Endothelial cell (in vitro differentiated cells): ENCODE results near the gene NOA1. TPM values are rescaled to one million over a fixed set of nuclear protein-coding genes. Genes with fewer than 3 reads are reported as not detected.

ENCODE experiments used
- DNase-seq: peaks from one replicate; pipeline ENCODE4 v3.0.0; 2021; ENCODE audit warnings: low spot score
- H3K27ac Mint-ChIP-seq: one replicate; pipeline ENCODE4 v1.8.0; 2021; ENCODE audit warnings: mixed read lengths, inconsistent platforms; ENCODE audit not compliant: unreplicated experiment
- H3K27me3 Mint-ChIP-seq: one replicate; pipeline ENCODE4 v1.8.0; 2021; ENCODE audit warnings: mild to moderate bottlenecking, moderate library complexity, mixed read lengths, inconsistent platforms; ENCODE audit not compliant: unreplicated experiment
- H3K36me3 Mint-ChIP-seq: one replicate; pipeline ENCODE4 v1.8.0; 2021; ENCODE audit warnings: mild to moderate bottlenecking, low read depth, mixed read lengths, inconsistent platforms; ENCODE audit not compliant: unreplicated experiment
- H3K4me1 Mint-ChIP-seq: one replicate; pipeline ENCODE4 v1.8.0; 2021; ENCODE audit warnings: mild to moderate bottlenecking, mixed read lengths, inconsistent platforms; ENCODE audit not compliant: unreplicated experiment
- H3K4me3 Mint-ChIP-seq: one replicate; pipeline ENCODE4 v1.8.0; 2021; ENCODE audit warnings: mild to moderate bottlenecking, mixed read lengths, inconsistent platforms; ENCODE audit not compliant: unreplicated experiment
- H3K9me3 Mint-ChIP-seq: one replicate; pipeline ENCODE4 v1.8.0; 2021; ENCODE audit warnings: mixed read lengths, inconsistent platforms; ENCODE audit not compliant: unreplicated experiment
- total RNA-seq: library from RNA; stranded (reverse); fragmentation: NEBNext Ultra II Directional; extraction: Animal tissue kit (Norgen Biotek cat#: 25700); gene quantifications from one replicate; pipeline ENCODE4 v1.2.1, GENCODE V29; 2021; ENCODE audit not compliant: unreplicated experiment
- TF ChIP-seq, protein P1 (sequence below): fragments of 200-600 bp; sonication (generic); IDR thresholded peaks from one replicate; pipeline ENCODE4 v1.5.0; 2021; ENCODE audit warnings: antibody characterized with exemption; ENCODE audit not compliant: unreplicated experiment

The NOA1 gene
- total RNA-seq, 1 donor from 2014 or later = 20.3 TPM

DNA sequence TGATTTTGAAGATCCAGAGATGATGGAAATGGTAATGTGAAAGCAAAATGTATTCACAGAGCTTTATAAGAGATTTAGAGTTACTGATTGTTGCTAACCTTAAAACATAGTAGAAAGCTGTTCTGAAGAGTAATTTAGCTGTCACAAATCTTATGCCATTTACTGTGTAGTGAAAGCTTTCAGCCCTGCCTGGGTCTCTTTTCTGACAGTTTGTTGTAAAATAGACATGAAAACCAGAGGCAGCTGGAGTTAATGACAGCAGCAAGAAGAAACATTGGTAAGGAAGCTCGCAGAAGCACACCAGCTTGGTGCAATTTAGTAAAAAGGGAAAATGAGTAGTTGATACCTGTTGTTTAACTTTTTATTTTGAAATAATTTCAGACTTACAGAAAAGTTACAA is 22.3 kb upstream of the NOA1 start:
- Mint-ChIP-seq H3K27me3 (no peaks in the 10 kb centered on the region), H3K4me3 (no peak overlapping the region), H3K36me3 (peaks cover 33% of the 10 kb centered on the region), H3K27ac (no peak overlapping the region), H3K4me1 (no peaks in the 10 kb centered on the region), H3K9me3 (no peaks in the 10 kb centered on the region)
- DNase-seq = no peak
- TF ChIP-seq, protein P1, sequence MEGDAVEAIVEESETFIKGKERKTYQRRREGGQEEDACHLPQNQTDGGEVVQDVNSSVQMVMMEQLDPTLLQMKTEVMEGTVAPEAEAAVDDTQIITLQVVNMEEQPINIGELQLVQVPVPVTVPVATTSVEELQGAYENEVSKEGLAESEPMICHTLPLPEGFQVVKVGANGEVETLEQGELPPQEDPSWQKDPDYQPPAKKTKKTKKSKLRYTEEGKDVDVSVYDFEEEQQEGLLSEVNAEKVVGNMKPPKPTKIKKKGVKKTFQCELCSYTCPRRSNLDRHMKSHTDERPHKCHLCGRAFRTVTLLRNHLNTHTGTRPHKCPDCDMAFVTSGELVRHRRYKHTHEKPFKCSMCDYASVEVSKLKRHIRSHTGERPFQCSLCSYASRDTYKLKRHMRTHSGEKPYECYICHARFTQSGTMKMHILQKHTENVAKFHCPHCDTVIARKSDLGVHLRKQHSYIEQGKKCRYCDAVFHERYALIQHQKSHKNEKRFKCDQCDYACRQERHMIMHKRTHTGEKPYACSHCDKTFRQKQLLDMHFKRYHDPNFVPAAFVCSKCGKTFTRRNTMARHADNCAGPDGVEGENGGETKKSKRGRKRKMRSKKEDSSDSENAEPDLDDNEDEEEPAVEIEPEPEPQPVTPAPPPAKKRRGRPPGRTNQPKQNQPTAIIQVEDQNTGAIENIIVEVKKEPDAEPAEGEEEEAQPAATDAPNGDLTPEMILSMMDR = no peak

DNA sequence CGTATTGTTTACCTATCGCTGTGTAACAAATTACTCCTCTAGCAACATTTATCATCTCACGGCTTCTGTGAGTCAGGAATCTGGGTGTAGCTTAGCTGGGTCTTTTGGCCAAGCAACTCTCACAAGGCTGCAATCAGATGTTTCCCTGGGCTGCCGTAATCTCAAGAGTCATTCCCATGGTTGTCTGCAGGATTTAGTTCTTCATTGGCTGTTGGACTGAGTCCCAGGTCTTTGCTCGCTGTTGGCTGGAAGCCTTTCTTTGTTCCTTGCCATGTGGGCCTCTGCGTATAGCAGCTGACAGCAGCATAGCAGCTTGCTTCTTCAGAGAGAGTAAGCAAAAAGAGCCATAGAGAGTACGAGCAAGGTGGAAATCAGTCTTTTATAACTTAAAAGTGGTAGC is 18.1 kb upstream of the NOA1 start:
- TF ChIP-seq, protein P1 = no peak
- H3K9me3 Mint-ChIP-seq = no peaks in the 10 kb centered on the region
- H3K27me3 Mint-ChIP-seq = no peaks in the 10 kb centered on the region
- no peak for DNase-seq
- no peaks in the 10 kb centered on the region for H3K4me1 Mint-ChIP-seq
- no peak overlapping the region for H3K27ac Mint-ChIP-seq
- peaks cover 42% of the 10 kb centered on the region for H3K36me3 Mint-ChIP-seq
- peak overlapping the region; percentile 51 for H3K4me3 Mint-ChIP-seq

DNA sequence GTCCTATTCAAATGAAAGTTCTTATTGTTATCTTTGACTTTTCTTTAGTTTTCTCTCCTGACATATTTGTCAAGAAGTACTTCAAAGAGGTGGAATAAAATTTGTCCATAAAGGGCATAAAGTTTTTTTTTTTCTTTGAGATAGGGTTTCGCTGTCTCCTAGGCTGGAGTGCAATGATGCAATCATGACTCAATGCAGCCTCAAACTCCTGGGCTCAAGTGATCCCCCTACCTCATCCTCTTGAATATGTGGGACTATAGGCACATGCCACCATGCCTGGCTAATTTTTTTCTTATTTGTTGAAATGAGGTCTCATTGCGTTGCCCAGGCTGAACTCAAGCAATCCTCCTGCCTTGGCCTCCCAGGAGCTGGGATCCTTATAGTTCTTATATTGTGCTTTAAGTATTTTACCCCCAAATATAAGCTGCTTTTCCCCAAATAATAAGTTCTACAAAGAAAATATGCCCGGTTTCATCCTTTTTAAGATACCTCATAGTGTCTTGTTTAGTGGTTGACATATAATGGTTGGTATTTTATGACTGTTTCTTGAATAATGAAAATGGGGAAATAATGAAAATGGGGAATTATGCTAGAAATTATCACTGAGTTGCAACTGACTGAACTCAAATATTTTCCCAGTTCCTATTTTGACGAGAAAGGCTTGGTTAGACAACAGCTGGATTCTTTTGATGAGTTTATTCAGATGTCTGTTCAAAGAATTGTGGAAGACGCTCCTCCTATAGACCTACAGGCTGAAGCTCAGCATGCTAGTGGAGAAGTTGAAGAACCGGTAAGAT is 12.9 kb upstream of the NOA1 start:
- peaks cover 18% of the 10 kb centered on the region for H3K36me3 Mint-ChIP-seq

DNA sequence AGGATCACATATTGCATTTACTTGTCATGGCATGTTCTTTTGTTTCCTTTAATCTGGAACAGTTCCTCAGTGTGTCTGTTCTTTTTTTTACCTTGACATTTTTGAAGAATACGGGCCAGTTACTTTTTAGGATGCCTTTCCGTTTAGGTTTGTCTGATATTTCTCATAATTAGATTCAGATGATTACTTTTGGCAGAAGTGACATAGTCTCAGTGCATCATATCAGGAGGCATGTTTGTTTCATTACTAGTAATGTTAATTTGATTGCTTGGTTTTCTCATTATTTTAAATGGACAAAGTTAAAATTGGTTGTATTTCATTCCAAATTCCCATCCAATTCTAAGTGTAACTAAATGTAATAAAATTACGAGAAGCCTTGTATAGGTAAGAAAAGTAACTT is 9.5 kb upstream of the NOA1 start:
- Mint-ChIP-seq H3K36me3 (peaks cover 13% of the 10 kb centered on the region), H3K27ac (no peak overlapping the region), H3K27me3 (peaks cover 2% of the 10 kb centered on the region), H3K9me3 (no peaks in the 10 kb centered on the region), H3K4me1 (peaks cover 7% of the 10 kb centered on the region), H3K4me3 (no peak overlapping the region)
- DNase-seq = no peak
- TF ChIP-seq, protein P1 = no peak

More for the DNA sequence above, 12.9 kb upstream of the NOA1 start:
- Mint-ChIP-seq H3K27me3 (peaks cover 2% of the 10 kb centered on the region), H3K4me3 (no peak overlapping the region), H3K27ac (no peak overlapping the region), H3K4me1 (no peaks in the 10 kb centered on the region), H3K9me3 (no peaks in the 10 kb centered on the region)
- no peak for DNase-seq
- TF ChIP-seq, protein P1 = no peak

DNA sequence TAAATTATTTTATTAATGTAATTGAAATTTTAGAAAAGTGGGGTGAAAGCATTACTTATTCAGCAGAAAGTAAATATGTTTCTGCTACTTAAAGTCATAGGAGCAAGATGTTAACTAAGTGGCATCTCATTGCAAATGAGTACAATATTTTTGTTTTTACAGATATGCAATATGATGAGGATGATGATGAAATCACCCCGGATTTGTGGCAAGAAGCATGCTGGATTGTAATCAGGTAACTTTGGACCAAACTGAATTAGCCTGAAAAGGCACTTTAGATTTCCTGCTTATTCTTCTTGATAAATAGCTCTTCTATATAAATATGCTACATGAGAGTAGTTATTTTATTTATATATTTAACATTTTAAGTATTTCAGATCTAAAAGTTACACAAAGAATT is 8.8 kb upstream of the NOA1 start:
- TF ChIP-seq, protein P1 = no peak
- H3K36me3 Mint-ChIP-seq = peaks cover 5% of the 10 kb centered on the region
- no peak overlapping the region for H3K4me3 Mint-ChIP-seq
- H3K27me3 Mint-ChIP-seq = peaks cover 2% of the 10 kb centered on the region
- no peaks in the 10 kb centered on the region for H3K9me3 Mint-ChIP-seq
- H3K4me1 Mint-ChIP-seq = peaks cover 14% of the 10 kb centered on the region
- no peak for DNase-seq
- no peak overlapping the region for H3K27ac Mint-ChIP-seq
